Measurements from ENCODE around the gene FAM13A. TPM values are rescaled to one million over a fixed set of nuclear protein-coding genes. Genes with fewer than 3 reads are reported as not detected.

The FAM13A gene
- total and polyA plus RNA-seq, 2 of the 13 experiments (the other 11 are each of a cell fraction or from before 2014, with no cell fraction given): 1.2 to 36.2 TPM

DNA sequence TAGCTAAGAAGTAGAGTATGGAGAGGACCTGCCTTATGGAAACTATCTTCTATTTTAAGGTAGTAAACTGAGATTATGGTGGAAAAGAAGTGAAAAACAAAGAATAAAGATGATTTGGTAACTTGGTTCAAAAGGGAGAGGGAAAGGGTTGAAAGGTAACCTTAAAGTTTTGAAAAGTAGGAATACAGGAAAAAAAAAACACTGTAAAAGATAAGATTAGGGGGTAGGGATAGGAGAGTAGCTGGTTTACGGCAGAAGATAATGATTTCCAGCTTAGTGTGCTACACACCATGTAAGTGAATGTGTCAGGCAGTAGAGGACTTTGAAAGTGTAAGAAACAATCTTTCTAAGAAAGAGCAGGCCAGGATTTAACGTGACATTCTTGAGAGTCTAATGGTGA is 35.3 kb downstream of the FAM13A start (continued):
- no peak for TF ChIP-seq ZNF556 (CRISPR knock-in tag; IDR thresholded peaks at IDR 0.05; ENCODE audit: borderline replicate concordance)

DNA sequence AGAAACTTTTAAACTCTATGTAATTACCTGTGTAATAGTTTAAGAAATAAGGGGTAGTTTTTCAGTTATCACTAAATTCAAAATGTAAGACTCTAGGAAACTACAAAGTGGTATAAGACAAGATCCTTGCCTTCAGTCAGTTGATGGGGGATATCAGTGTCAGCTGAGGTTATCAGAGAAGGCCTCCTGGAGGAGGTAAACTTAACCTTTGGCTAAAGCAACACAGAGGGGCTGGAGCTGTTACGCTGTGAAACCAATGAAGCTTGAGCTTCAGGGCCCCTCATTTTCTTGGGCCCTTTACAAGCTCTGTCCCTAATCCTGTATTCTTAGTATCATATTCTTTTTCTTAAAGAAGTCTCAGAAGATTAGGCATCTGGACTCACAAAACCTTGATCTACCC is 35.9 kb downstream of the FAM13A start:
- ATAC-seq (no peak), DNase-seq (ENCODE audit: low spot score) (no peak), FAIRE-seq (no peak)
- in situ Hi-C loops (cut with HindIII; ENCODE audit: extremely low pct_ligation_motif_present, low pct_unique_long_range_greater_than_20kb) (loop anchor here (5.0 to 10.0 kb wide), 3 partner anchors 204 to 486 kb away; no protein-coding TSS in a partner anchor), intact Hi-C loops (cut with micrococcal nuclease; ENCODE audit: unreplicated experiment) (loop anchor here (10.0 kb wide), 1 partner anchor 346 kb away; no protein-coding TSS in a partner anchor)
- 93% methylated on average over 1 of the region's 1 CpG for WGBS (ENCODE audit: low lambda C conversion rate)
- Histone ChIP-seq H3K79me2 (ENCODE audit: insufficient read depth, low read length) (no peaks in the 10 kb centered on the region), H3K9me3 (ENCODE audit: low read length) (no peaks in the 10 kb centered on the region), H3K36me3 (replicated peaks in 1 of 2; ENCODE audit: control insufficient read depth in 1 of 2, insufficient read depth in 2 of 2, low read length in 2 of 2) (no peaks in the 10 kb centered on the region), H3K27me3 (ENCODE audit: control insufficient read depth in 1 of 2, insufficient read depth in 2 of 2, low read length in 2 of 2) (no peaks in the 10 kb centered on the region), H3K9ac (ENCODE audit: insufficient read depth, low read depth, low read length) (no peak overlapping the region), H4K20me1 (ENCODE audit: insufficient read depth, low read length) (no peaks in the 10 kb centered on the region), H2AFZ (ENCODE audit: low read length) (no peak overlapping the region), H3K27ac (ENCODE audit: extremely low read length, insufficient read depth, low read length) (no peak overlapping the region), H3K4me3 (replicated peaks in 1 of 3; ENCODE audit: insufficient read depth in 1 of 3, low read depth in 2 of 3, low read length in 3 of 3) (no peak overlapping the region), H3K4me2 (ENCODE audit: low read depth, low read length) (no peak overlapping the region), H3K4me1 (ENCODE audit: insufficient read depth, low read length) (peaks cover 35% of the 10 kb centered on the region)
- ChIA-PET POLR2A (no interaction called here), CTCF (ENCODE audit: low intra/inter-chr PET ratio, low total read pairs) (no interaction called here)
- no TSS peak for BruUV-seq (replicated peaks)
- TF ChIP-seq, protein P1, sequence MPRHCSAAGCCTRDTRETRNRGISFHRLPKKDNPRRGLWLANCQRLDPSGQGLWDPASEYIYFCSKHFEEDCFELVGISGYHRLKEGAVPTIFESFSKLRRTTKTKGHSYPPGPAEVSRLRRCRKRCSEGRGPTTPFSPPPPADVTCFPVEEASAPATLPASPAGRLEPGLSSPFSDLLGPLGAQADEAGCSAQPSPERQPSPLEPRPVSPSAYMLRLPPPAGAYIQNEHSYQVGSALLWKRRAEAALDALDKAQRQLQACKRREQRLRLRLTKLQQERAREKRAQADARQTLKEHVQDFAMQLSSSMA (CRISPR knock-in tag; IDR thresholded peaks at IDR 0.05): no peak
- TF ChIP-seq GATA4 (IDR thresholded peaks at IDR 0.05; ENCODE audit: borderline replicate concordance, low read depth): no peak
- no peak for TF ChIP-seq KLF12 (CRISPR knock-in tag; IDR thresholded peaks at IDR 0.05; ENCODE audit: borderline replicate concordance)
- no peak for TF ChIP-seq HOXD1 (CRISPR knock-in tag; IDR thresholded peaks at IDR 0.05)
- TF ChIP-seq ZNF773 (CRISPR knock-in tag; IDR thresholded peaks at IDR 0.05; ENCODE audit: borderline replicate concordance): no peak
- TF ChIP-seq, protein P2, sequence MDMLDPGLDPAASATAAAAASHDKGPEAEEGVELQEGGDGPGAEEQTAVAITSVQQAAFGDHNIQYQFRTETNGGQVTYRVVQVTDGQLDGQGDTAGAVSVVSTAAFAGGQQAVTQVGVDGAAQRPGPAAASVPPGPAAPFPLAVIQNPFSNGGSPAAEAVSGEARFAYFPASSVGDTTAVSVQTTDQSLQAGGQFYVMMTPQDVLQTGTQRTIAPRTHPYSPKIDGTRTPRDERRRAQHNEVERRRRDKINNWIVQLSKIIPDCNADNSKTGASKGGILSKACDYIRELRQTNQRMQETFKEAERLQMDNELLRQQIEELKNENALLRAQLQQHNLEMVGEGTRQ (IDR thresholded peaks at IDR 0.05; ENCODE audit: low read depth, low read length): no peak
- TF ChIP-seq, protein P2 (CRISPR knock-in tag; IDR thresholded peaks at IDR 0.05; ENCODE audit: borderline replicate concordance): no peak
- TF ChIP-seq NCOR1 (IDR thresholded peaks at IDR 0.05; ENCODE audit: borderline replicate concordance, low read length): no peak
- TF ChIP-seq, protein P3, sequence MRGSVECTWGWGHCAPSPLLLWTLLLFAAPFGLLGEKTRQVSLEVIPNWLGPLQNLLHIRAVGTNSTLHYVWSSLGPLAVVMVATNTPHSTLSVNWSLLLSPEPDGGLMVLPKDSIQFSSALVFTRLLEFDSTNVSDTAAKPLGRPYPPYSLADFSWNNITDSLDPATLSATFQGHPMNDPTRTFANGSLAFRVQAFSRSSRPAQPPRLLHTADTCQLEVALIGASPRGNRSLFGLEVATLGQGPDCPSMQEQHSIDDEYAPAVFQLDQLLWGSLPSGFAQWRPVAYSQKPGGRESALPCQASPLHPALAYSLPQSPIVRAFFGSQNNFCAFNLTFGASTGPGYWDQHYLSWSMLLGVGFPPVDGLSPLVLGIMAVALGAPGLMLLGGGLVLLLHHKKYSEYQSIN (CRISPR knock-in tag; IDR thresholded peaks at IDR 0.05; ENCODE audit: borderline replicate concordance): no peak
- TF ChIP-seq NRL (CRISPR knock-in tag; IDR thresholded peaks at IDR 0.05; ENCODE audit: borderline replicate concordance): no peak
- no peak for TF ChIP-seq RXRA (CRISPR knock-in tag; IDR thresholded peaks at IDR 0.05)
- TF ChIP-seq, protein P4, sequence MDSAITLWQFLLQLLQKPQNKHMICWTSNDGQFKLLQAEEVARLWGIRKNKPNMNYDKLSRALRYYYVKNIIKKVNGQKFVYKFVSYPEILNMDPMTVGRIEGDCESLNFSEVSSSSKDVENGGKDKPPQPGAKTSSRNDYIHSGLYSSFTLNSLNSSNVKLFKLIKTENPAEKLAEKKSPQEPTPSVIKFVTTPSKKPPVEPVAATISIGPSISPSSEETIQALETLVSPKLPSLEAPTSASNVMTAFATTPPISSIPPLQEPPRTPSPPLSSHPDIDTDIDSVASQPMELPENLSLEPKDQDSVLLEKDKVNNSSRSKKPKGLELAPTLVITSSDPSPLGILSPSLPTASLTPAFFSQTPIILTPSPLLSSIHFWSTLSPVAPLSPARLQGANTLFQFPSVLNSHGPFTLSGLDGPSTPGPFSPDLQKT (CRISPR knock-in tag; IDR thresholded peaks at IDR 0.05; ENCODE audit: borderline replicate concordance): no peak
- TF ChIP-seq SOX6 (IDR thresholded peaks at IDR 0.05): no peak
- TF ChIP-seq SOX6 (CRISPR knock-in tag; IDR thresholded peaks at IDR 0.05): no peak
- no peak for TF ChIP-seq RBFOX2 (IDR thresholded peaks at IDR 0.05; ENCODE audit: low read depth, low read length)
